Hepatocyte (in vitro differentiated cells): Measurements from ENCODE around the gene ST8SIA1. TPM values are rescaled to one million over a fixed set of nuclear protein-coding genes. Genes with fewer than 3 reads are reported as not detected.

Experiments
- DNase-seq: peaks from one replicate; pipeline ENCODE4 v3.0.0-alpha.2; 2016; ENCODE audit warnings: low spot score
- H2AFZ ChIP-seq: fragments of 200-600 bp; sonication (generic); 2 replicates; pipeline ENCODE4 v1.6.0; 2016; ENCODE audit warnings: antibody characterized with exemption, mild to moderate bottlenecking
- H3K27ac ChIP-seq: fragments of 200-600 bp; sonication (generic); 2 replicates; pipeline ENCODE4 v1.5.1; 2016; ENCODE audit warnings: mild to moderate bottlenecking
- H3K27me3 ChIP-seq: fragments of 200-600 bp; sonication (generic); 2 replicates; pipeline ENCODE4 v1.6.1; 2016
- H3K36me3 ChIP-seq: fragments of 200-600 bp; sonication (generic); replicated peaks from 2 replicates; pipeline ENCODE4 v1.5.1; 2016; ENCODE audit warnings: low read depth; ENCODE audit not compliant: insufficient read depth
- H3K4me1 ChIP-seq: fragments of 200-600 bp; sonication (generic); 2 replicates; pipeline ENCODE4 v1.5.1; 2016; ENCODE audit warnings: mild to moderate bottlenecking, moderate library complexity; ENCODE audit not compliant: insufficient read depth
- H3K4me2 ChIP-seq: fragments of 200-600 bp; sonication (generic); 2 replicates; pipeline ENCODE4 v1.6.0; 2016
- H3K4me3 ChIP-seq: fragments of 200-600 bp; sonication (generic); 2 replicates; pipeline ENCODE4 v1.5.1; 2016; ENCODE audit warnings: mild to moderate bottlenecking
- H3K79me2 ChIP-seq: fragments of 200-600 bp; sonication (generic); 2 replicates; pipeline ENCODE4 v1.6.0; 2017; ENCODE audit warnings: mild to moderate bottlenecking
- H3K9me2 ChIP-seq: fragments of 200-600 bp; sonication (generic); replicated peaks from 2 replicates; pipeline ENCODE4 v1.6.0; 2017; ENCODE audit warnings: mild to moderate bottlenecking; ENCODE audit not compliant: insufficient read depth
- H3K9me3 ChIP-seq: fragments of 200-600 bp; sonication (generic); 2 replicates; pipeline ENCODE4 v1.5.1; 2016; ENCODE audit warnings: low read depth, mild to moderate bottlenecking
- H4K20me1 ChIP-seq: fragments of 200-600 bp; sonication (generic); 2 replicates; pipeline ENCODE4 v1.6.0; 2016; ENCODE audit warnings: mild to moderate bottlenecking; ENCODE audit not compliant: insufficient read depth, poor library complexity, severe bottlenecking
- CTCF ChIP-seq: fragments of 200-600 bp; sonication (generic); IDR thresholded peaks from 2 replicates; pipeline ENCODE4 v1.5.1; 2016; ENCODE audit warnings: antibody characterized with exemption, mild to moderate bottlenecking; ENCODE audit not compliant: poor library complexity
- EZH2 ChIP-seq: fragments of 200-600 bp; sonication (generic); IDR thresholded peaks from 2 replicates; pipeline ENCODE4 v1.6.1; 2016; ENCODE audit warnings: antibody characterized with exemption, mild to moderate bottlenecking, borderline replicate concordance
- EZH2phosphoT487 ChIP-seq: fragments of 200-600 bp; sonication (generic); IDR thresholded peaks from one replicate; pipeline ENCODE4 v1.6.1; 2018; ENCODE audit warnings: antibody characterized with exemption, mild to moderate bottlenecking, low read depth, moderate library complexity; ENCODE audit not compliant: unreplicated experiment, severe bottlenecking
- WGBS: methylation state at CpG from one replicate; pipeline ENCODE4 v1.1.6; 2016; ENCODE audit warnings: low lambda C conversion rate; ENCODE audit errors: missing lambda C conversion rate; 5-methylcytosine and 5-hydroxymethylcytosine counted together
- polyA plus RNA-seq: library from polyadenylated mRNA; unstranded; fragments of >200 nt; fragmentation: Nextera tagmentation; extraction: Ambion mirVana; gene quantifications from 2 replicates; pipeline ENCODE4 v1.2.1, GENCODE V29; 2016
- total RNA-seq: library from RNA; depleted of rRNA; stranded (reverse); fragments of >200 nt; gene quantifications from 2 replicates; pipeline ENCODE4 v1.2.3, GENCODE V29; 2014

The ST8SIA1 gene
- total and polyA plus RNA-seq, 2 experiments from 2014 or later: 0.88 to 2.0 TPM

- no peaks in the 10 kb centered on the region for H3K27me3 ChIP-seq
- no peak overlapping the region for H2AFZ ChIP-seq
- H3K4me3 ChIP-seq: no peak overlapping the region
- H3K27ac ChIP-seq: no peak overlapping the region
- H3K4me1 ChIP-seq: no peaks in the 10 kb centered on the region
- H3K9me3 ChIP-seq: no peaks in the 10 kb centered on the region
- TF ChIP-seq CTCF: no peak
- TF ChIP-seq EZH2: no peak
- no peak for TF ChIP-seq EZH2phosphoT487
- no peak for DNase-seq
- H3K4me2 ChIP-seq: no peak overlapping the region
- H3K79me2 ChIP-seq: no peaks in the 10 kb centered on the region
- H3K36me3 ChIP-seq: no peaks in the 10 kb centered on the region
- no peaks in the 10 kb centered on the region for H4K20me1 ChIP-seq
- no peaks in the 10 kb centered on the region for H3K9me2 ChIP-seq
Observed at GRCh38 chr12:22169376-22169775, 165.1 kb downstream of the ST8SIA1 start.

- H3K4me1 ChIP-seq: no peaks in the 10 kb centered on the region
- H3K9me3 ChIP-seq: no peaks in the 10 kb centered on the region
- no peaks in the 10 kb centered on the region for H4K20me1 ChIP-seq
- no peaks in the 10 kb centered on the region for H3K36me3 ChIP-seq
- no peaks in the 10 kb centered on the region for H3K9me2 ChIP-seq
- no peak overlapping the region for H3K27ac ChIP-seq
- WGBS: 94% methylated on average over 4 of the region's 4 CpGs
- H3K4me3 ChIP-seq: no peak overlapping the region
- no peak overlapping the region for H3K4me2 ChIP-seq
- no peak for TF ChIP-seq EZH2phosphoT487
- TF ChIP-seq EZH2: no peak
- no peak for TF ChIP-seq CTCF
- H2AFZ ChIP-seq: no peak overlapping the region
- H3K79me2 ChIP-seq: no peaks in the 10 kb centered on the region
- no peaks in the 10 kb centered on the region for H3K27me3 ChIP-seq
- no peak for DNase-seq
Observed at GRCh38 chr12:22164139-22164538, 170.4 kb downstream of the ST8SIA1 start.

GRCh38 chr12:22163594-22163993 lies 170.9 kb downstream of the ST8SIA1 start:
- TF ChIP-seq EZH2 (no peak), EZH2phosphoT487 (no peak), CTCF (no peak)
- H2AFZ ChIP-seq: no peak overlapping the region
- no peak for DNase-seq
- no peaks in the 10 kb centered on the region for H3K9me3 ChIP-seq
- H3K4me3 ChIP-seq: no peak overlapping the region
- no peak overlapping the region for H3K4me2 ChIP-seq
- 95% methylated on average over 3 of the region's 3 CpGs for WGBS
- H3K4me1 ChIP-seq: no peaks in the 10 kb centered on the region
- no peaks in the 10 kb centered on the region for H4K20me1 ChIP-seq
- no peak overlapping the region for H3K27ac ChIP-seq
- H3K79me2 ChIP-seq: no peaks in the 10 kb centered on the region
- H3K36me3 ChIP-seq: no peaks in the 10 kb centered on the region
- H3K27me3 ChIP-seq: no peaks in the 10 kb centered on the region
- H3K9me2 ChIP-seq: no peaks in the 10 kb centered on the region
